ENCODE measurements around the gene FGR.
A peak's percentile ranks its signal among the peaks of the same experiment; 100 is the strongest.

The FGR gene

DNA sequence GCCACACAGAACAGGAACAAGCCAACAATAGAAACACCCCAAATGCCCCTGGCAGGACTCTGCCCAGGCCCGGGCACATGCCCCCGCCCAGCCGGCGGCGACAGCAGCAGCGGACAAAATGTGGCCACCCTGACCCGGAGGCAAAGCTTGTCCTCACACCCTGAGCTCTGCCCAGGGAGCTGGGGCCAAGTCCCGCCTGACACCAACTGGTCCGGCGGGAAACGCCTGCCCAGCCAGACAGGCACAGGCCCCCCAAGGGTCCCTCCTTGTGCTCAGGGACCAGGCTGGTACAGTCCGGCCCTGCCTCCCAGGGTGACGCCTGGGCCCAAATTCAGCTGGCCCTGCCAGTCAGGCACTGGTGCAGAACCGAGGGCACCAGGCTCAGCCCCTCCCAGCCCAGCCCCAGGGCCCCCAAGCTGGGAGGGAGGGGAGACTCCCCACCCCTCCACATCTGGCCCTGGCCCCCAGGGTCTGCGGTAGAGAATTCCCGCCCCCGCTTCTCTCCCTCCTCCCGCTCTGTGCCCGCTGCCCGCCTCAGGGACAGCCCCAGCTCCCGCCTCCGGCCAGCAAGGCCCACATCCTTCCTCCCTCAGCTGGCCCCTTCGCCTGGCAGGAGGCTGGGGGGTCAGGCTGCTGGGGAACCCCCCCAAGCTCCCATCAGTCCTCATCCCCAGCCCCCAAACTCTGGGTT lies 33.1 kb downstream of the FGR start:
- DNase-seq (ENCODE audit: low read depth in 1 of 2, low spot score in 1 of 2) = no peak

GRCh38 chr1:27601321-27601770 lies 33.6 kb downstream of the FGR start:
- no peak for DNase-seq (ENCODE audit: low read depth in 1 of 2, low spot score in 1 of 2)

GRCh38 chr1:27600498-27601175 lies 34.3 kb downstream of the FGR start:
- DNase-seq (ENCODE audit: low read depth in 1 of 2, low spot score in 1 of 2) = no peak

DNA sequence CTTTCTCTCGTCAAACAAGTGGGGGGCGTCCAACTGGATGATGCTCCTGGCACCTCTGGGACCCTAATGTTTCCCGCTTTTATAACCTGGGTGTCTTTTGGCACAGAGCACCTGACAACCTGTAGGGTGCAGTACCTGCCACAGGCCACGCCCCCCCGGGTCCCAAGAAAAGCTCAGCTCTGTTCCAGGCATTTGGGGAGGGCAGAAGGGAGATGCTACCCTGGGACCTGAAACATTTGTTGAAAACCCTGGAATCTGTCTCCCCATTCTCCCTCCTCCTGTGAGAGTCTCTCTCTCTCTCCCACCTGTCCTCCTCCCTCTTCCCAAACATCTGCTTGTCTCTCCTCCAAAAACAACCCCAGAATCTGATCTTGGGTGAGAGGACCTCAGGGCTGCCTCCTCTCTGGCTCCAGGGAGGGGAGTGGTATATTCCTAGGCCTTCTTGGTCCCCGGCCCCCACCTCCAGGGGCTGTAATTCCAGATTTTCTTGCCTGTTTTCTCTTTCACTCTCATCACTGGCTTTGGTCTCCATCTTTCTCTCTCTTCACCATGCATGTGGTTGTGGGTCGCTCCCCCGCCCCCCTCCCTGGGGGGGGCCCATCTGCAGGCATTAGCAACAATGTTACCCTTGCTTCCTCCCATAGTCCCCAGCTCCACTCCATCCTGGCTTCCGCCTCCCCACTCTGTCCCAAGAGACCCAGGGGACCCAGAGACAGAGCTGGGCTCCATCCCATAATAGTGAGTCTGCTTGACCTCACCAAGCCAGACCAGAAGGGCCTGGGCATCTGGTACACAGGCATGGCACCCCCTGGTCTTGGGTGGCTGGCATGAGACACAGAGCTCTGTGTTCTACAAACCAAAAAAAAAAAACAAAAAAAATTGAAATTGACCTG lies 35.1 kb downstream of the FGR start:
- DNase-seq (ENCODE audit: low read depth in 1 of 2, low spot score in 1 of 2) = no peak

GRCh38 chr1:27598902-27599528 lies 36.0 kb downstream of the FGR start:
- DNase-seq (ENCODE audit: low read depth in 1 of 2, low spot score in 1 of 2) = peak; percentile 26 to 31

DNA sequence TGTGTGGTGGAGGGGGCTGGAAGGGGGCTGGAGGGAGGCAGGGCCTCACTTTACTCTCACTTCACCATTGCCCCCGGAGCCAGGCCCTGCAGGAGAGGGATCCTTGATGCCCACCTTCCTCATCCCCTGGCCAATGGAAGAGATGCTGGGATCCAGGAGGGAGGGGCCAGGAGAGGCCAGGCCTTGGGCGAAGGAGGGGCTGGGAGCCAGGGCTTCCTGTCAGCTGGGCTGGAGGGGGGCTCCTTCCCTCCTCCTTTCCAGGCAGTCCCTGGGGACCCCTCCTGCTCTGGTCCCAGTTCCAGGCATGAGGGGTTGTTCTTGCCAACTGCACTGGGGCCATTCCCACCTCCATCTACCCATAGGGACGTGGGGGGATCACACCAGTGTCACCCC lies 36.7 kb downstream of the FGR start:
- no peak for DNase-seq (ENCODE audit: low read depth in 1 of 2, low spot score in 1 of 2)

GRCh38 chr1:27597516-27598294 lies 37.3 kb downstream of the FGR start:
- DNase-seq (ENCODE audit: low read depth in 1 of 2, low spot score in 1 of 2) = no peak

DNA sequence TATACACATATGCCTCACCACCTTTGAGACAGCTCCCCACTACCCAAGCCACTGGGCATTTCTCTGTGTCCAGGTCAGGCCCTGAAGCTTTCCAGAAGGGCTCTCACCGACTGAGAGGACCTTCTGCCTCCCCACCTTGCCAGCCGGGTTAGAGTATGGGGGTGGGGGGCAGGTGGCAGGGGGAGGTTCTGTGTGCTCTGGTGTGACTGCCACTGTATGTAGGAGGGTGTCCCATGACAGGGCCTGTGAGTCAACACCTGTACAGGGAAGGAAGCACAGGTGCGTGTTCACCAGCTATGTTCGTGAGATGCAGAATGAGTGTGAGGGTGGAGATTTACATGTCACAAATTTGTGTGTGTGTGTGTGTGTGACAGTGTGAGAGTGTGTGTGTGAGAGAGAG lies 38.0 kb downstream of the FGR start:
- DNase-seq (ENCODE audit: low read depth in 1 of 2, low spot score in 1 of 2) = no peak

DNA sequence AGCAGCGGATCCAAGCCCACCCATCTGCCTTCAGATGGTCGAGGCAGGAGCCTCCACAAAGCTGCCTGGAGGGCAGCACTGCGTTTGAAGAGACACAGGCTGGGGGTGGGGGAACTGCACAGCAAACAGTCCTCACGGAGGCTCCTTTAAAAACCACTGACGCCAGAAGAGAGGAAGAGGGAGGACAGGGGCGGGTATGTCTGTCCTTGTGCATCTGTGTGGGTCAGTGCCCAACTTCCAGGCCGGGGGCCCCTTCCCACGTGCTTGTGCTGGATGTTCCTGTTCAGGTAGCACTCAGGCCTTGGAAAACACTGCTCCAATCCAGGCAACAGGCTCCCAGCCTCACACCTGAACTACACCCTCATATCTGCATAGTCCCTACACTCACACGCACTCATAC lies 38.7 kb downstream of the FGR start:
- no peak for DNase-seq (ENCODE audit: low read depth in 1 of 2, low spot score in 1 of 2)

DNA sequence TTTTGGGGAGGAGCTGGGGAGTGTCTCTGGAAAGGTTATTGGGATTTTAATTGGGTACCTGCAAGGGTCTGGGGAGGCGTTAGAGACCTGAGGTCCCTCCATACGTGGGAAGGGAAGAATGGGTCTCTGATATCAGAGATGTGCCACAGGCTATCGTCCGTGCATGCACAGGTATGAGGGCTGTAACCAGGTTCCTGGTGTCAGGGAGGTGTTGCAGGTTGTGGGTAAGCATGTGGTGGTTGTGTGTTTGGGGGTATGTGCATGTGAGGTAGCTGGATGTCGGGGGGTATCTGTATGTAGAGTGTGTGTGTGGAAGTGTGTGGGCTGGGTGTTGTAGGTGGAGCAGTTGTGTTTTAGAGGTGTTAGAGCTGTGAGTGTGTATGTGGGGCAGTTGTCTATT lies 39.4 kb downstream of the FGR start:
- no peak for DNase-seq (ENCODE audit: low read depth in 1 of 2, low spot score in 1 of 2)

GRCh38 chr1:27594564-27595510 lies 40.1 kb downstream of the FGR start:
- DNase-seq (ENCODE audit: low read depth in 1 of 2, low spot score in 1 of 2) = no peak

- no peak for DNase-seq (ENCODE audit: low read depth in 1 of 2, low spot score in 1 of 2)
These were observed 41.1 kb downstream of the FGR start for GRCh38 chr1:27593678-27594563.

DNA sequence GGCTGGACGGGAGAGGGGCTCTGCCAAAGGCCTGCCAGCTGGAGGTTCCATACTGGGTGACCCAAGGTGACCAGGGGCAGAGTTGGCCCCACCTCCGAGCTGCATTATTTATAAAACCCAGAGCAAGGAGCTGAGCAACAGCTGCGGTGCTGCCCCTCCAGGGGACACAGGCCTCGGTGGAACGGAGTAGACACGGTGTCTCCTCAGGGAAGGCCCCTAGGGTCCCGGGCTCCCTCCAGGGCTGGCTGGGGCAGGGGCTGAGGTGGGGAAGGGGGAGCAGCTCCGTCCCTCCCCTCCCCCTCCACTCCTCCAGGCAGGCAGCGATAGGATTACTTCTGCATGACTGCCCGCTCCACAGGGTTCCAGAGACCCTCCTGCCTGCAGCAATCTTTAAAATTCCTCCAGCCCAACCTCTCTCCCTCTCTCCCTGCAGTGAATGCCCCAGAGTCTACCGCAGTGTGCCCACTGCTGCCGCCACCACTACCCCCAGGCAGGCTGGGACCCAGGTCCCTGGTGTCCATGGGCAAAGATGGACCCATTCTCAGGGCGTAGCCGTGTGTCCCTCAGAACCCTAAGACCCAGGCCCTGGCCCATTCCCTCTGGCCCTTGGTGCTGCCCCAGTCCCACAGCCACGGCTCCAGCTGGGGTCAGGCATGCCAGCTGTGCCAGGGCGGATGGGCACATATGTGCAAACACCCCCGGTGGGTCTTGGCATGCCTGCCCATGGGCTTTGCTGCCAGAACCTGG lies 41.9 kb downstream of the FGR start:
- DNase-seq (ENCODE audit: low read depth in 1 of 2, low spot score in 1 of 2) = no peak

DNA sequence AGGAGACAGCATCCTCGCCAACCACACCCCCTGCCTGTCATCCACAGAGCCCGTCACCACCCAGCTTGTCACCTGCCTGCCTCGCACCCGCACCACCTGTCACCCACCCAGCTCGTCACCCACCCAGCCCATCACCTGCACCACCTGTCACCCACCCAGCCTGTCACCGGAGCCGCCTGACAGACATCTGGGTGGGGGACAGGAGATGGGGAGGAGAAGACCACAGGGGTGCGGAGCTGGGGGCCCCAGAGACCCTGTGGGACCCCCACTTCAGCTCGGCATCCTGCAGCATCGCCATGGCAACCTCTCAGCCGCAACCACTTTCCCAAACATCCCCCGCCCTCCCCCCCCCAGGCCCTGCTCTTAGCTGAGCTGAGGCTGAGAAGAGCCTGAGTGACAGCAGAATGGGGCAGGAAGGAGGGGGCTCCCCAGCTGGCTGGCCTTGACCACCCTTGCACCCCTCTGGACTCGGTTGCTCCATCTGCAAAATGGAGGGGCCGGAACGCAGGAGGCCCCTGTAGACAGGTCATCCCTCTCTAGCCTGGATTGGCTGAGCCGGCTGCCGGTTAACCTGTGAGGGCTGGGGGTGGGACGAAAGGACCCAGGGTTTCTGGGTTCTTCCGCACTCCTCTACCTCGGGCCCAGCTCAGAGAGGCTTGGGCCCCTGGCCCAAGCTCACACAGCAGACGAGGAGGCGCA lies 42.6 kb downstream of the FGR start:
- DNase-seq (ENCODE audit: low read depth in 1 of 2, low spot score in 1 of 2) = no peak

GRCh38 chr1:27591622-27592021 lies 43.4 kb downstream of the FGR start:
- no peak for DNase-seq (ENCODE audit: low read depth in 1 of 2, low spot score in 1 of 2)

- no peak for DNase-seq (ENCODE audit: low read depth in 1 of 2, low spot score in 1 of 2)
These were observed 44.0 kb downstream of the FGR start for GRCh38 chr1:27590917-27591508.
